ENCODE data around the gene ALDH3A2.
A peak's percentile ranks its signal among the peaks of the same experiment; 100 is the strongest.

Gene ALDH3A2

DNA sequence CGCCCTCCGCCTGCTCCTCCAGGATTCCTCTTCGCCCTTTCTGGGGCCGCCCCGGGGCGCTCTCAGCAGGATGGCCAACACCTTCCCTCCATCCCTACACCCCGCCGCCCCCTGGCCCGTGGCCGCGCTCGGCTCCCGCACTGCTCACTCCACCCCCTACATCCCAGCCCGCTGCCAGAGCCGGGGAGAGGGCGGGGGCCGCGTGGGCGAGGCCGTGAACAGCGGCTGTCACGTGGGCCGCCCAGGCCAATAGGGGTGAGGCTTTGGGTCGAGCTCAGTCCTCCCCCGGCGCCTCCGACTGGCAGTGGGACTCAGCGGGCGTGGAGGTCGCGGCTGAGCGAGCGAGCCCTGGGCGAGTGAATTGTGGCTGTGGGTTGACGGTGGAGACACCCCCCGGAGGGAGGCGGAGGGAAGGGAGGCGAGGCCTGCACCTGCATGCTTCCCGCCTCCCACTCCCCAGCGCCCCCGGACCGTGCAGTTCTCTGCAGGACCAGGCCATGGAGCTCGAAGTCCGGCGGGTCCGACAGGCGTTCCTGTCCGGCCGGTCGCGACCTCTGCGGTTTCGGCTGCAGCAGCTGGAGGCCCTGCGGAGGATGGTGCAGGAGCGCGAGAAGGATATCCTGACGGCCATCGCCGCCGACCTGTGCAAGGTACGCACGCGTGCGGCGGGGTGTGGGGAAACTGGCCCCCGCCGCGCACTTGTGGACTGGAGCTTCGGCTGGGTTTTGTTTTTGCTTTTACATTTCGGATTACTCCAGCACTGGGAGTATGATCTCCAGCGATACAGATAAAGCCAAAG lies at the start of gene ALDH3A2:
Gene ALDH3A2 (plus strand): TSS at position 277 of the 799 bp plus-strand sequence. CDS start 221 bp downstream, at position 498.
- peak; percentile 82 for DNase-seq

DNA sequence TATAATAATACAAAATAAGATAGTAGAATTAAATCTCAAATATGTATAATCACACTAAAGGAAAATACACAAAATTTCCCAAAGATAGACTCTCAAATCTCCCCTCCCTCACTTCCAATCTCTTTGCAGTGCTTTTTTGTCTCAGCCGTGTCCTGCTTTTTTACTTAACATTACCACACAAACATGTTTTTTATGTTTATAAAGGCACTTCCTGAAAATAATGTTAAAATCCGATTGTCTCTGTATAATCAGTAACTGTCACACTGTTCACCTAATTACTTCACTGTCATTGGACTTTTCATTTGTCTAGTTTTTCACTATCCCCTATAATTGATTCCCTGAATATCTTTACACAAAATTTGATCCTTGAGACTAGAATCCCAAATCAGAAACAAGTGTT lies 38.2 kb upstream of the ALDH3A2 start:
- no peak for DNase-seq

DNA sequence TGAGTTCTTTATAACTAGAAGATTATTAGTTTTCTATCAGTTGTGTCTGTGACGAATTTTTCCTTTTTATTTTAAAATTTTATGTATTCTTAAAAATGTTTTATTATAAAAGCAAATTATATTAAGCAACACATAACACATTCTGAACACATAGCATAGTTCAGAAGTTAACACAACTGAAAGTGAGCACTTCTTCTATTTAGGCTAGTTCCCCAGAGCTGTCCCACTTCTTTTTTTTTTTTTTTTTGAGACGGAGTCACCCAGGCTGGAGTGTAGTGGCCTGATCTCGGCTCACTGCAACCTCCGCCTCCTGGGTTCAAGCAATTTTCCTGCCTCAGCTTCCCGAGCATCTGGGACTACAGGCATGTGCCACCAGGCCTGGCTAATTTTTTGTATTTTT lies 37.7 kb upstream of the ALDH3A2 start:
- DNase-seq: no peak

DNA sequence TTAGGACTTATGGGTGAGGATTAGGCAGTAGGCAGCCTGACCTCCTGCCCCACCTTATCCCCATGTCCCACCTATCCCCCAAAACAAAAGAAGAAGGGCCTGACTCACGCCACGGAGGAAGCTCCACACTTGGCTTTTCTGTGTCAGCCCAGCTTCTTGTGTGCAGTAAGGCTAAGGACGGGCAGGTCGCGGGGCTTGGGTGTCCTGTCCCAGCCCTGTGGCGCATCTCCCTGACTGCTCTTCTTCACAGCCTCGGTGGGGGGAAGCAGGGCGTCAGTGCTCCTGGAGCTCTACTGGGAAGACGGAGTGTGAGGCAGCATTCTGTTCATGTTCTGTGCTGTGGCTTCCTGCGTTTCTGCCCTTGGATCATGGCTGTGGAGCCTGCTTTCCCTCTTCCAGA lies 34.6 kb upstream of the ALDH3A2 start:
- no peak for DNase-seq

DNA sequence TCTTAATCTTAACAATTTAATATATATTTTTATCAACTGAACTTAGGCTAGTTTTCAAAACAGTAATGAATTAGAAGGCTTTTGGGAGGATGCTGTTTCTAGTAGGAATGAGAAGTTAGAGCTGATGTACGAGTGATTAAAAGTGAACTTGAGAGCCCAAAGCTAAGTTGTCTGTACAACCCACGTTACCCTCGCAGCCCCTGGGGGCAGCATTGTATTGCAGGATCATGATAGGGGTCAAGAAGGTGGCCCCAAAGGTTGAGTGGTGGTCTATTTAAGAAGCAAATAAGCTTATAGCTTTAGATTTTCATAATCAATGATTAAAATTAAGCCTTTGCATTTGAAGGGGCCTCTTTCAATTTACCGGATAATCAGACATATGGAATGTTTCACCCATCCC lies 33.7 kb upstream of the ALDH3A2 start:
- DNase-seq: no peak

DNA sequence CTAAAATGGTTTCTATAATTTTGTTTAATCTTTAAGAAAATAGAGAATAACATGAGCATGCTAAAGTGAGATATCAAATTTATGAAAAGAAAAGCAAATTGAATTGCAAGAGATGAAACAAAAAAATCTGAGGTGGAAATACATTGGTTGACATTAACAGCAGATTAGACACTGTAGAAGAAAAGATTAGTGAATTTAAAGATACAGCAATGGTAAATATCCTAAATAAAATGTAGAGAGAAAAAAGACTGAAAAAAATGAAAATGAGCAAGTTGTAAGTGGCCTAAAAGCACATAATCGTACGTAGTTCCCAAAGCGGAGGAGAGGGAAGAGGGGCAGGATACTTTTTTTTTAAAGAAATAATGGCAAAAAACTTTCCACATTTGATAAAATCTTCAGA lies 30.5 kb upstream of the ALDH3A2 start:
- no peak for DNase-seq

DNA sequence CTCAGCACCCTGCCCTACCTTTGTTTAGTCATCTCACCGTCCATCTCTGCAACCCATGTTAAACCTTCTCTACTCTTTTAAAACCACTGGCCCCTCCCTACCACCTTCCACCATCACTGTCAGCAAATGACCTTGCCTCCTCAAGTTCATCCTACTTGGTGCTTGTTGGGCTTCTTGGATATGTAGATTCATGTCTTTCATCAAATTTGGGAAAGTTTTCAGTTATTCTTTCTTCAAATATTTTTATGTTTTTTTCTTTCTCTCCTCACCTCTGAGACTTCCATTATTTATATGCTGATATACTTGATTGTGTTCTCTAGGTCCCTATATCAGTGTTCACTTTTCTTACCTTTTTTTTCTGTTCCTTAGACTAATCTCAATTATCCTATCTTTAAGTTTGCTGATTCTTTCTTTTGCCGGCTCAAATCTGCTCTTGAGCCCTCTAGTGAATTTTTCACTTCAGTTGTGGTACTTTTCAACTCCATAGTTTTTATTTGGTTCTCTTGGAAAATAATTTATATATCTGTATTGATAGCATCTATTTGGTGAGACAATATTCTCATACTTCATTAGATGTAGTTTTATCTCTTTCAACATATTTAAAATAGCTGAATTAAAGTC lies 28.7 kb upstream of the ALDH3A2 start:
- no peak for DNase-seq

DNA sequence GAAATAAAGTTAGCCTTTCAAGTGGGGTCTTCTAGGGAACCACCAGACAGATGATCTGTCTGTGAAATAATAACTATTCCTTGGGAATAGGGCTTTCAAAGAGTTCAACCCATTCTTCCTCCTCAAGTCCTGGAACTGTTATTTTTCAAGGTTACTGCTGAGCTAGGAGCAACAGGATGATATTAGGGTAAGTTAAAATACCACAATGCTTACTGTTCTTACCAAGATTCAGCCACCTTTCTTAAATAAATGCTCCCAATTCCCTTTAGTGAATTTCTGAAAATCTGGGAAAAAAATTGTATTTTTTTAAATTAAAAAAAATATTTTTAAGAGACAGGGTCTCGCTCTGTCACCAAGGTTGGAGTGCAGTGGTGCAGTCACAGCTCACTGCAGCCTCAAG lies 26.9 kb upstream of the ALDH3A2 start:
- no peak for DNase-seq

DNA sequence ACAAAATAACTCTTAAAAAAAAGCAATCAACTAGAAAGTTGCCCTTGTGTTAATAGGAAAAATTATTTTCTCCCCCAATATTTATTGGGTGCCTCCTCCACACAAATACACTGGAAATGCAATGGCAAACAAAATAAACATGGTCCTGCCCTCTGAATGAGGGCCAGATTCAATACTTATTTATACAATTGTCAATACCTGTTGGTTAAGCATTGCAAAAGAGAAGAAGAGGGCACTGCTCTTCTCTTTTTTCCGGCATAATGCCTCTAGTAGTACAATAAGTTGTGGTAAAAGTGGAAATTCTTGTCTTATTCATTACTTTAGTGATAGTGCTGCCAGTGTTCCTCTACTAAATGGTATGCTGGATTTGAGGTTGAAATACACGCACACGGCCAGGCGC lies 22.5 kb upstream of the ALDH3A2 start:
- no peak for DNase-seq

DNA sequence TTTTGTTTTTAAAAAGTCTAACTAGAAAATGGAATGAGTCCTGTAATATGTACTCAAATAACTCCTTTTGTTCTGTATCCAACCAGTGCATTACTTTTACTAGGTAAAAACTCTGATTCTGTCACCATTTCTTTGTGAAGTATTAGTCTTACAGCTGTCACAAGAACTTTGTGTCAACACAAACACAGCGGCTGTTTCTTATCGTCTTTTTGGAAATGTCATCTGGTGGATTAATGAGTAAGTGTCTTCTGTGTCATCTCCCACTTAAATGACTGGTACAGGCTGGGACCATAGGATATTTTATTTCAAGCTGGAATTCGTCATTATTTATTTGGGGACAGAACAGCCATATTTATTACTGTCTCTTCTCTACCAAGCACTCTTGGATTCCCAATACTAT lies 19.1 kb upstream of the ALDH3A2 start:
- no peak for DNase-seq

DNA sequence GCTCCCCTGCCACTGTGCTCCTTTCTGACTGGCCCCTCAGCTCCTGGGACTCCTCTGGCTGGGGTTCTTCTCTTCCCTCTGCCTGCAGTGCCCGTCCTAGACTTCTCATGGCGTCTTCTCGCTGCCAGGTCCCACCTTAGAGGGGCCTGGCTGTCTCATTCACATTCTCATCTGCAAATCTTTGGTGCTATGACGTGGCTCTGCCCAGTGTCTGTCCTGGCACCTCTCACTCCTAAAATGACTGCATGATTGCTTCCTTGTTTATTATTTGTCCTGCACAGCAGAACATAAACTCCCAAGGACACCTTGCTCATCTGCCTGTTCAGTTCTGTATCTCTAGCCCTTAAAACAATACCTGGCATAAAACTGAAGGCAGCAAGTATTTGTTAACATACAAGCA lies 18.5 kb upstream of the ALDH3A2 start:
- no peak for DNase-seq

DNA sequence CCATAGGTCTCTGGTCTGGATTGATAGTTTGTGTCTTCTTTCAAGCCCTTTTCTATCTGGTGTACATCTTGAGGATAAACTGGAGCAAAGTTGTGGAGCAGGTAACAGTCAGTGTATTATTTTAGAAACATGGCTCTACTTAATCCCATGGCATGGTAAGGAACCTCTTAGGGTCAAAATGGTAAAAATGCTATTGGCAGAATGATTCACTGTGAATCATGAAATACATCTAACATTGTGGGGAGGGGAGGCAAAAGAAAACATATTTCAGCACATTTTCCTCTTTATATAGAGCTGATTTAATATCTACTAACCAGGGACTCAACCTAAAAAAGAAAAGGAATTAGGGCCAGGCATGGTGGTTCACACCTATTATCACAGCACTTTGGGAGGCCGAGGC lies 17.9 kb upstream of the ALDH3A2 start:
- DNase-seq: no peak

DNA sequence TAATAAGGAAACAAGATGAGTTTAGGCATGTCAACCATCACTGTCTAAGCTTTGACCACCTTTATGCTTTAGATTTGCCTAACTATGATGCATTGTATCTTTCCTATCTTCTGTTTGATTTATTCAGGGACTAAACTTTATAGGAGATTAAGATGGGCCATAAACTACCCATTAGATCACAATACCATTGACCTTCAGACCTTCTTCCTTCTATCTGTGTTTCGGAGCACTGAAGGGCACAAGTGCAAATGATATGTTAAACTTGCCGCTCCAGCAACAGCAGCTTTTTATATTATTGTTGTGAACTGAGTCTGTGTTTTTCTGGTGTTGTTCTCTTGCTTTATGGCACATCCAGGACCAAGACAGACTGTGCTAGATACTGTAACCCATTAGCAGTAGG lies 16.6 kb upstream of the ALDH3A2 start:
- DNase-seq: no peak

DNA sequence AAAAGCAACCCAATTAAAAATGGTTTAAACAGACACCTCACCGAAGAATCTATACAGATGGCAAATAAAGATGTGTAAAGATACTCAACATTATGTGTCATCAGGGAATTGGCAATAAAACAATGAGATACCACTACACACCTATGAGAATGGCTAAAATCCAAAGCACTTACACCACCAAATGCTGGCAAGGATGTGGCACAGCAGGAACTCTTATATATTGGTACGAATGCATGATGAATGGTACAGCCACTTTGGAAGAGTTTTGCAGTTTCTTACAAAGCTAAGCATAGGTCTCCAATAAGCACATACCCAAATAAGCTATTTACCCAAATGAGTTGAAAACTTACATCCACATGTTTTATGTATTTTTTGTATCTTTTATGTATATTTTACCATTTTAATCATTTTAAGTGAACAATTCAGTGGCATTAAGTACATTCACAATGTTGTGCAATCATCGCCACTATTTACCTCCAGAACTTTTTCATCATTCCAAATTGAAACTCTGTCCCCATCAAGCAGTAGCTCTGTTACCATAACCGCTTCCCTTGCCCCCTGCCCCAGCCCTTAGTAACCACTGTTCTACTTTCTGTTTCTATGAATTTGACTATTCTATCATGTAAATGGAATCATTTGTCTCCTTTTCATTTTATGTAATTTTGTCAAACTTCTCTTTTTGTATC lies 6.7 kb upstream of the ALDH3A2 start:
- no peak for DNase-seq

DNA sequence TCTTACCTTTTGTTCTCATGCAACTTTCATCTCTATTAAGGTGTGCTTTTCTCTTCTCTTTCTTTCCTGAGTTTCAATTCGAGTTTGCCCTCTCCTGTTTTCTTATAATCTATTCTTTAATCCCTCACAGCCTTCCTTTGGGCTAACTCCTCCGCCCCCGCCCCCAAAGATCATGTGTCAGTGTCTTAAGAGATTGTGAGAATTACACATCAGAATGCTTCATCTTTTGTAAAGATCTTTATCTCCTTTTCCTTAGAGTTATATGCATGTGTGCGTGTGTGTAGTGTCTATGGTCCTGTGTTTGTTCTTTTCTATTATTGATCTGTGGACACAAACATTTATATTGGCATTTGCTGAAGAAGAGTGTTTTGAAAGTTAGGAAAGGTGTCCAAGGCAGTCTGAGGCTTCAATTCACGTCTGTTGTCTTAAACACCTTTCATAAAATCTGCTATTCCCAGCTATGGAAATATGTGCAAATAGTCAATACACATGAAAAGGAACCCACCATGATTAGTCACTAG lies 6.1 kb upstream of the ALDH3A2 start:
- DNase-seq: no peak

DNA sequence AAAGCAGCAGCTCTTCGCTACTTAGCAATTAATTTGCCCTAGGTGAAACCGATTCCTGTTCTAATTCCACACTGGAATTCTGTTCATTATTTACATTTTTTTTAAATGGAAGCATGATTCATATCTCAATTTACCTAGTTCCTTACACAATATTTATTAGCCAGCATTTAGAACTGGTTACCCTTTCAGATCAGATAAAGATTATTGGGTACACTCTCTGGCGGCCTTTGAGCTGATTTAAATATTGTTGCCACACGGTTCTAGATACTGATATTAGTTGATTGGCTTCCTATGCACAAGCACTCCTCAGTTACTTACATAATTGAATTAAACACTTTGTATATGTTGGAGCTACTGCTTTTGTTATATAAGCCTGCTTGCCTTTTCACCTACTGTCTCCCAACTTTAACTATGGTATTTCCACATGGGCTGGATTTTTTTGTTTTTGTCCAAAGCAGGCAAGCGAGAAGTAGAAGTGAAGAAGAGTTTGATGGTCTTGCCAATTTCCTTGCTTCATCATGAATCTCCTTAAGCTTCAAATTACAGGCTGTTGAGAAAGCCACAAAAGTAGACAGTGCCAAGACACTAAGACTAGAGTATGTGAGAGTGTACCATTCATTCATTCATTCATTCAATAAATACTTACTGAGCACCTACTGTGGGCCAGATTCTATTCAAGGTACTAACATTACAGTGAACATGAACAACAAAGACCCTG lies 3.9 kb upstream of the ALDH3A2 start:
- DNase-seq: no peak

DNA sequence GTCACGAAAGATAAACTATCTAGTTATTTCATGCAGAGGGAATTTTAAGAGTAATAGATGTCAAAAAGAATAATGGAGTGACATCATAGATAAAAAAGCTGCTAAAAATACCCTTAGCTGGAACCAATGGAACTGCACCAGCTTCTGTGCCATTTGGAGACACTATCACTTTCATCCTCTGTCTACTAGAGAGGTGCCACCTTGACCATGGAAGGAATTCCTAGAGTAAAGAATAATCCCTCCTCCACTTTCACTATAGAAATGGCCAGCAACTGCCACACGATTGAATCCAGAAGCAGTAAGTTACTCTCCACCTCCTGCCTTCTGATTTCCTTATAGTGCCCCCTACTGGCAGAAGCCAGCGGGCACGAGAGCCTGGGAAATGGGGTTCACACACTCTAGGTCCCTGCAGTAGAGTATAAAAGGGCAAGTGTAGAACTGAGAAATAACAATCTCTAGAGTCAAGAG lies 2.8 kb upstream of the ALDH3A2 start:
- no peak for DNase-seq

DNA sequence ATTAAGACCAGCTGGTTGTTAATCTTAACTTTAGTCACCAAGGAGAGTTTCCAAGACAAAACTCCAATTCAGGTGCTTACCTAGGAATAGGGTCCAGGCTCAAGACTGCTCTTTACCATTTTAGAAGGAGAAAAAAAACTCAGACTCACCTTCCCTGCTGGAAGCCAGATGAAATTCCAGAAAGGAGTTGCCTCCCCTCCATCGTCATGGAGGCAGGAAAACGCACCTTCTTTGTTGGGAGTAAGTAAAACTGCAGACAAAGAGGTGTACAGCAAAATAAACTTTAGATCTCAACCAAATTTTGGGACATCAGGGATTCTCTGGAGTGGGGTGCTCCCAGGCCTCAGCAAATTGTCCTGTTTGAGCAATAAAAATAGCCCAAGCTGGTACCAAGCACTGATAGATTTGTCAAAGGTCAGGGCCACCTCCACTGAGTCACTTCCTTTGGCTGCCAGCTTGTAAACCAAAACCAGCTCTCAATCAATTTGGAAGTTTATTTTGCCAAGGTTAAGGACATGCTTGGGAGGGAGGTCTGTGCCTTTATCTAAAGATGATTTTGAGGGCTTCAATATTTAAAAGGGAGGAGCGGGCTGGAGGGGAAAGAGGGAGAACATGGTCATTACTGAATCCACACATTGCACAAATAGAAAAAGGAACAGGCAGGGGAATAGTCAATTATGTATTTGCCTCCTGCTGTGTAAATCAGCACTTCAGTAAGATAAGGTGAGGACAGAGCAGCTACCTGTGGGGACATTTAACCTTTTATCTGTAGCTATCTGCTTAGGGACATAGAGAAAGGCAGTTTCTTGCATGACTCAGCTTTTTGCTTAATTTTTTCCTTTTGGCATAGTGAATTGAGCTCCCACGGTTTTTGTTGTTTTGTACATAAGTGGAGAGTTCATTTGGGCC lies 1.5 kb upstream of the ALDH3A2 start:
- DNase-seq: no peak

DNA sequence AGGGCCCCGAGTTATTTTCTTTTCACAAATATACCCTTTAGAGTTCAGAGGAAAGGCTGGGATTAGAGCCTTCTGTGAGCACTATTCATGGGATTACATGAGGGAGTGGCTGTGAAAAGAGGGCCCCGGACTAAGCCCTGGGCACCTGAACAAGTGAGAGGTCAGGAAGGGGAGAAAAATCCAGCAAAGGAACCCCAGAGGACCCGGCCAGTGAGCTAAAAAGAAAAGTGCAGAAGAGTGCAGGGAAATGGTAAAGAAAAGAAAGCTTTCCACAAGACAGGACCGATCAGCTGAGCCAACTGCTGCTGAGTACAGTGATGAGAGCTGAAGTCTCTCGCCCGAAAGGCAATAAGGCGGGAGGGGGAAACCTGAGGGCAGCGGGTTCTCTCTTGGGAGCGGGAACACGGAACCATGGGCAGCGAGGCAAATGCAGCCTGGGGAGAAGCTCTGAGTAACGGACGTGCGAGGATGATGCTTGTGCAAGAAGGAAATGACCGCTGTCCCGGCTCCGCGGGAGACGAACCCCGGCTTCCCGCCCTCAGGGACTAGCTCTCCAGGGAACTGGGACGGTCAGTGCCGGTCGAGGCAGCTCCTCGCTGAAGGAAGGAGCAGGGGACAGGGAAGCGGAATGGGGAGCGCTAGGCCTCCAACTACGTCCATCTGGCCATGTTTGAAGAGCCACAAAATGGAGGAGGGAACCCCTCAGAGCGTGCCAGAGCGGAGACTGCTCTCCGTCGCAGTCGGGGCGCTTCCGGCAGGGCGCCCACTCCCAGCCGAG lies 665 bp upstream of the ALDH3A2 start:
- DNase-seq: peak; percentile 70

DNA sequence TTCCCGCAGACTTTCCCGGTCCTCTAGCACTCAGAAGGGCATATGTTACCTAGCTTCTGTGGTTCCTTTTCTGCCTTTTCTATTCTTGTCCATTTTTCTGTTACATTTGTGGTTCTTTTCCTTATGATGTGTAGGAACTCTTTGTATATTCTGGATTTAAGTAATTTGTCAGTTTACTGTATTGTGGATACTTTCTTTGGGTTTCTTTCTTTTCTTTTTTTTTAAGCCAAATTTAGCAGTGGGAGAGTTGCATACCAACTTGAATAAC lies 657 bp downstream of the ALDH3A2 start:
- DNase-seq: no peak

DNA sequence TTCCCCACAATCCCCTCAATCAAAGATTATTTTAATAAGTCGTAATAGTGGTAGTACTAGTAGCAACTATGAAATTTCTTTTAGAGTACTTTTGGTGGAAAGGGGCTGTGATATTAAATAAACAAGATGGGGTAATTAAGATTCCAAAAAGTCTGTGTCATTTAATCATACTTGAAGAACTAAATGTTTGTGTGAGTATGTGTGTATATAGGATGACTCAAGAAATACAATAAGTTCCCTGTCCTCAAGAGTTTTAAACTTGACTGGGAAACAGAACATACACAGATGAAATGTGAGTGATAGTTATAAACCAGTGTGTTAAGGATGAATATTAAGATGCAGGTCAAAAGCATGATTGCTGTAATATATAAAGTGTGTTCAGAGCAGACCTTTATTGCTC lies 2.3 kb downstream of the ALDH3A2 start:
- no peak for DNase-seq
